Renal cortex interstitium (tissue), 11 donors: ENCODE measurements around the gene FTSJ3. TPM values are rescaled to one million over a fixed set of nuclear protein-coding genes. Genes with fewer than 3 reads are reported as not detected.
"Not testable (repeated sequence)": the region's sequence is repeated elsewhere in the genome, so short reads cannot be mapped to it uniquely, and the experiment has no call there.

Experiments used
- DNase-seq, 11 donors: peaks; one replicate each; pipeline ENCODE4 v3.0.0-alpha.2; 2013; ENCODE audit warnings: low read depth in 9 of 11, low spot score in 4 of 11; ENCODE audit errors: extremely low read depth in 1 of 11
- polyA plus RNA-seq, 3 donors: library from polyadenylated mRNA; unstranded; fragments of 120-200 nt; gene quantifications; one replicate each; pipeline ENCODE4 v1.2.1, GENCODE V29; 2013; ENCODE audit not compliant: insufficient read length in 3 of 3

The FTSJ3 gene
- polyA plus RNA-seq, 3 donors: 62.6 to 81.3 (median 68.4) TPM

- DNase-seq: no peak
Measured at GRCh38 chr17:63816123-63816522, 11.3 kb downstream of the FTSJ3 start.

GRCh38 chr17:63809970-63810369 is 17.5 kb downstream of the FTSJ3 start:
- DNase-seq: no peak

DNA sequence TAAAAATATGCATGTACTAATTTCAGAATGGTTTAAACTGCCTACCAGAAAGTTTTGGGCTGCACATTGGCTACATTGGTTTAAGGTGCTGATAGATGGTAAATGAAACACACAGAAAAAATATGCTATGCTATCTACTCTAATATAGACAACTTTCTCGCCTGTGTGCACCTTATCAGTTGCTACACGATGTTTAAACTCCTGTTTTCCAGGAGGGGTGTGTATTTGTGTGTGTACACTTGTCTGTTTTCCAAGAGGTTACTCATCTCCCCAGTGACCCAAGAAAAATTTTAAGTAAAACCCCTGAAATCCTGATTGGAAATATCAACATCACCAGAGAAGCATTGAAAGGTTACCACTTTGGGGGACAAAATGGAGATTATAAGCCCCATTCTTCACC is 21.9 kb downstream of the FTSJ3 start:
- no peak for DNase-seq

DNA sequence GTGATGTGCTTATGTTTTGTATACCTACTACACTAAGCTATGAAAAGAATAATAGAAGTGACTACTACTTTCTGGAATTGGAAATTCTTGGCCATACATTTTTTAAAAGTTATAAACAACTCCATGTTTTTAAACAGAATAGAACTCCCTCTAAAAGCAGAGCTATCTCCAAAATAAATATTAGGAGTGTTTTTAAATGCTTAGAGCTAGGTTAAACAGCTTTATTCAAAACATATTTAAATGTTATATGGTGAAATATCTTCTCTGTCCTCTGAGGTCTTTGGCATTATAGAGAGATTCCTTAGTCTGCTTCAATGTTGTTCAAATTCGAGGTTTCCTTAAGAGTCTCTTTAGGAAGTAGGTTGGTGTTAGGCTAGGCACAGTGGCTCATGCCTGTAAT is 23.1 kb downstream of the FTSJ3 start:
- no peak for DNase-seq

- DNase-seq: no peak
Measured at GRCh38 chr17:63800783-63801182, 26.7 kb downstream of the FTSJ3 start.

- DNase-seq: no peak
Measured at GRCh38 chr17:63798572-63799106, 28.8 kb downstream of the FTSJ3 start.

- DNase-seq: not testable (repeated sequence)
Measured at GRCh38 chr17:63796375-63796774, 31.1 kb downstream of the FTSJ3 start.

- DNase-seq: no peak
Measured at GRCh38 chr17:63792055-63792729, 35.3 kb downstream of the FTSJ3 start.

GRCh38 chr17:63790057-63790456 is 37.4 kb downstream of the FTSJ3 start:
- DNase-seq: no peak

DNA sequence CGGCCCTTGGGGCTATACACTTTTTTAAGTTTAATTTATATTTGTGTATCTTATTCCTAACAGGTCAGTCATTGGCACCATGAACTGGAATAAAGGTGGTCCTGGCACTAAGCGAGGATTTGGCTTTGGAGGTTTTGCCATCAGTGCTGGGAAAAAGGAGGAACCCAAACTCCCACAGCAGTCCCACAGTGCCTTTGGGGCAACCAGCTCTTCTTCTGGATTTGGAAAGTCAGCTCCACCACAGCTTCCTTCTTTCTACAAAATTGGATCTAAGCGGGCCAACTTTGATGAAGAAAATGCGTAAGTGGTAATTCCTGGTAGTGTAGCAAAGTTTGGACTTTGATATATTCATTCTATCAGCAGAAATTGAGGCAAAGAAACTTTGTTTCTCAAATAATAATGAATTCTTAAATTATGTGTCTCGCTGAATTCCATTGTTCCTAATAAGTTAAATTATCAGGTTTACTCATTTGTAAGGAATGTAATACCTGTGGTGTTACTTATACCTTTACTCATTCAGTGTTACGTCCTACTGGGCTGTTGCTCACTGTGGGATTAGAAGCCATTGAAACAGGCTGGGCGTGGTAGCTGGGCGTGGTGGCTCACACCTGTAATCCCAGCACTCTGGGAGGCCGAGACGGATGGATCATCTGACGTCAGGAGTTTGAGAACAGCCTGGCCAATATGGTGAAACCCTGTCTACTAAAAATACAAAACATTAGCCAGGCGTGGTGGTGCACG is 40.3 kb downstream of the FTSJ3 start:
- no peak for DNase-seq

GRCh38 chr17:63786117-63786516 is 41.3 kb downstream of the FTSJ3 start:
- DNase-seq: no peak

GRCh38 chr17:63785556-63785955 is 41.9 kb downstream of the FTSJ3 start:
- no peak for DNase-seq

- DNase-seq: no peak
Measured at GRCh38 chr17:63783522-63783921, 43.9 kb downstream of the FTSJ3 start.

DNA sequence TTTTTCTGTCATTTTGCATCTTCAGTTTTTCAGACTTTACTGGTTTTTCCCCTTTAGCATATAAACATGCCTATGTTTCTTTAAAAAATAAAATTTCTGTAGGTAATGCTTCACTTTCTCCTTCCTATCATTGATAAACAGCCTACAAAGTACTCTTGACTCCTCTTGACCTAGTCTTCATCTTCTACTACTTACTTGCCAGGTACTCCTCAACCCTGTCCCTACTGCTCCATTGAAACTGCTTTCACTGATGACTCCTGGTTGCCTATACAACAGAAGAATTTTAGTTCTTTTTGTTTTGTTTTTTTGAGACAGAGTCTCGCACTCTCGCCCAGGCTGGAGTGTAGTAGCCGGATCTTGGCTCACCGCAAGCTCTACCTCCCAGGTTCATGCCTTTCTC is 46.5 kb downstream of the FTSJ3 start:
- DNase-seq: no peak

- no peak for DNase-seq
Measured at GRCh38 chr17:63780507-63780906, 47.0 kb downstream of the FTSJ3 start.

- DNase-seq: no peak
Measured at GRCh38 chr17:63775420-63775819, 52.0 kb downstream of the FTSJ3 start.

DNA sequence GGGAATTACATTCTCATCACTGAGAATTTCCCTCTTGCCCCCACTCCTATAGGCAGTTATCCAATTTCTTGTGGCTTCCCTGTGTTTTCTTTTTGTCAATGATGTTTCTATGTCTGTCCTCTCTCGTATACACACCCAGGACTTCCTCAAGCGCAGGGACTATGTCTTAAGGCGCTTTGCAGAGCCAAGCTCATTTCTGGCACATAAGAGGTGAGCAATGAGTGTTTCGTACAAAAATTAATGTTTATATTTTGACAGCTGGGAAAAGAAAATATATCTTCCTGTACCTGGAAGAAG is 52.5 kb downstream of the FTSJ3 start:
- no peak for DNase-seq

DNA sequence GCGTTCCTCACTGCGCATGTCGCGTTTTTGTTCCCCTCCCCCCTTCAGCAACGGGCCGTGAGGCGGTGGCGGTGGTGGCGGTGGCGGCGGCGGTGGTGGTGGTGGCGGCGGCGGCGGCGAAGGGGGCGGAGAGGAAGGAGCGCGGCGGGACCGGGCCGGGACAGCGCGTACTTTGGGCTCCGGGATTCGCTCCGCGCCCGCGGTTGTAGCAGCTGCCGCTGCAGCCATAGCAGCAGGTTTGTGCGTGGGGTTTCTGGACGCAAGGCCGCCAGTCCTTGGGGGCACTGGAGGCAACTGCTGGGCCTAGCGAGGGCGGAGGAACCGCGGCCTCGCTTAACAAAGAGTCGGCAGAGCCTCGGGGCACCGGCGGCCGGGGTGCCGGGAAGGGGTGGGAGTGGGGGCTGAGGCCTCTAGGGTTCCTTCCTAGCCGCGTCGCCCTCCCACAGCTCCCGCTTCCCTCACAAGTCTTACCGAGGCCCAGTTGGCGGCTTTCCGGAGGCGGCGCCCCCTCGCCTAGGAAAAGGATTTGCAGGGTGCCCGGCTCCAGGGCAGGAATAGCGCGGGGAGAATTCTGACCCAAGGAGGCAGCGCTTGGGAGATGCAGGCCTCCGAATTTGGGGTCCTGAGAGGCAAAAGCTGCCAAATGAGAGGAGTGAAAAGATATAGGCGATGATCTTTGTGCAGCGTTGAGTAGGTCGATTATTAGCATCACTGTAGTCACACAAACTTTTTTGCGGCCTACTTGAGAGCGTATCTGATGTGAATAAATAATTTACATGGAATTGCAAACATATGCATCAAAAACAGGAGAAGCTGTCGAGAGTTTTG is 53.1 kb downstream of the FTSJ3 start, which contains the start of gene DDX42:
Gene DDX42, plus strand, starts transcription at position 30 of the 828 bp plus-strand sequence. CDS start 12,880 bp downstream, outside the sequence.
- DNase-seq: peak in 7 of 11 donors; percentile 27 to 84 (median 46)

GRCh38 chr17:63773272-63774140 is 54.0 kb downstream of the FTSJ3 start, which contains the start of gene CCDC47:
Gene CCDC47, minus strand, starts transcription at chr17:63773597. Its CDS starts 7,422 bp downstream, at chr17:63766175.
- DNase-seq: peak; percentile 98 to 100 (median 99)
